HG03469 (cell line): ENCODE data around the gene C14orf93.
"Not testable (repeated sequence)": the region's sequence is repeated elsewhere in the genome, so short reads cannot be mapped to it uniquely, and the experiment has no call there.

ENCODE experiments used
- ATAC-seq: cut with Tn5 transposase; IDR thresholded peaks from one replicate; pipeline ENCODE4 v1.9.1; 2021; ENCODE audit warnings: mild to moderate bottlenecking, moderate library complexity, moderate number of reproducible peaks; ENCODE audit not compliant: unreplicated experiment

Gene C14orf93

DNA sequence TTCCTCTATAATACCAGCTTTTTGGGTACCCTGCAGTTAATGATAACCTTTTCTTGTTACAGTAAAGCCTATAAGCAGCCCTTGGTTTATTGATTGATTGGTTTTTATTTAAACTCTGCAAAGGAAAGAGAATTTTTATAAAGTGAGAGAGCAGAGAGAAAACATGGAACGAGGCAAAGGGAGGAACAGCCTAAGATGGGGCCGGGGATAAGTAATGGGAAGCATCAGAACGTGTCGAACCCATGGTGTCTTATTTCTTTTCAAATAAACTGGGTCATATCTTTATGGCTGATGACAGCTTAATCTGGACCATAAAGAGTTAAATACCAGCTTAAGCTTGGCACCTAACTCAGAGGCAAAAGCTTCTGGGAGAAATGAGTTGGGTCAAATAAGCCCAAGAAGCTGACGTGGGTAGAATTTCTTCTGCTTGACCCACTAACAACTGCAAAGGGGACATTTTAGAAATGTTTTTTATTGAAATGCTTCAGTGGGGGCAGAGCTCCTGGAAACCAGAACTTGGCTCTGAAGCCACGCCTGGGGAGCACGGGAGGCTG is 12.0 kb upstream of the C14orf93 start:
- ATAC-seq: no peak

DNA sequence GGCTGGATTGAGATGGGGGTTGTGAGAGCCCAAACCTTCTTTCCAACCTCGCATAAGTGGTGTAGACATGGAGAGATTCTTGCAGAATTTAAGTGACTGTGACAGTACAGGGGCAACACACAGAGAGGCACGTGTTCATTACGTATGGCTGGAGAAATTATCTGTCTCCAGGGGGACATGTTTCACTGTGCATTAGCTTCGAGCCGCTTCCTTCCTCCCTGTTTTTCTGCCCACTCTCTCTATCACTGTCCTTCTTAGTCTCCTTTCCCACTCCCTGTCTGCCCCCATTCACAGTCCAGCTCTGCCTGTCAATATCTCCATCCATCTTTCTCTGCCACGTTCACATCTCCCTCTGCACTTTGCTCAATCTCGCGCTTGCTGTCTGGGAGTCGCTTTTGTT is 11.5 kb upstream of the C14orf93 start:
- ATAC-seq: no peak

DNA sequence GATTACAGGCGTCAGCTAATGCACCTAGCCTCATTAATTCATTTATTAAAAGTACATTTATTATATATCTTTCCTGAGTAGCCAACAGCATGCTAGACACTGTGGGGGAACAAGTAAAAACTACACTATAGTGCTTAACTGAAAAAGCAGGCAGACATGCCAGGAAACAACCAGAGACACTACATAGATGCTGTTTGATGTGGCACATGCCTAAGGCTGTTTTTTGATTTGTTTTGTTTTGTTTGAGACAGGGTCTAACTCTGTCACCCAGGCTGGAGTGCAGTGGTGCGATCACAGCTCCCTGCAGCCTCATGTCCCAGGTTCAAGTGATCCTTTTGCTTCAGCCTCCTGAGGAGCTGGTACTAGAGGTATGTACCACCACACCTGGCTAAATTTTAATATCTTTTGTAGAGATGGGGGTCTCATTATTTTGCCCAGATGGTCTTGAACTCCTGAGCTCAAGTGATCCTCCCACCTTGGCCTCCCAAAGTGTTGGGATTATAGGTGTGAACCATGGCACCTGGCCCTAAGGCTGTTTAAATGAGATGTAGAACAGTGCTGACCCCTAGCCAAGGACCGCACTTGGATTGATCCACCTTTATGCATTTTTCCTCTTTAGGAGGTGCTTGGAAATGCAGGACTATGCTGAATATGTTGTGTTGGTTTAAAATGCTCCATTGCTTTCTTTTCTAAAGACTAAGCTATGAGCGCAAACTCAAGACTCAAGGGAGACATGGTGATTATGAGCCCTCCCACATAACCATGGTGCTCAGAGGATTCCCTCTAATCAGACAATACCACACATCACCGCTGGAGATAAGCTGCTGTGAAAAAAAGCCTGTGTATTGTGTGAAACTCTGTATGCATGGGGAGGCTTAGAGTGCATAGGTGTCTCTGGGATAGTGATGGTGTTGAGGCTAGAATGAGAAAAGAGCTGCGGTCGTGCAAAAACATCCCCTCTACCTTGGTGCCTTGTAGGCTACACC is 10.5 kb upstream of the C14orf93 start:
- ATAC-seq: no peak

DNA sequence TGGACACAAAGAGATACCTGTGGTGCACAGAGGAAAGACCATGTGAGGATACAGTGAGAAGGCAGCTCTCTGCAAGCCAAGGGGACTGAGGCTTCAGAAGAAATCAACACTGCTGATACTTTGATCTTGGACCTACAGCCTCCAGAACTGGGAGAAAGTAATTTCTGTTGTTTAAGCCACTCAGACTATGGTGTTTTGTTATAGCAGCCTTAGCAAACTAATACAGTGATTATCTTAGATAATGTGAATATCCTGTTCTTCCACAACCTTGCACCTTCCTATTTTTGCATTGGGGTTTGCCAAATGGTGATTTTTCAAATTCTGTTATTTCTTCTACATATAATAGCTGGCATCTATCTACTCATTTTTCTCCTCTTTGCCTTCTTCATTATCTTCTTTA is 8.2 kb upstream of the C14orf93 start:
- no peak for ATAC-seq

DNA sequence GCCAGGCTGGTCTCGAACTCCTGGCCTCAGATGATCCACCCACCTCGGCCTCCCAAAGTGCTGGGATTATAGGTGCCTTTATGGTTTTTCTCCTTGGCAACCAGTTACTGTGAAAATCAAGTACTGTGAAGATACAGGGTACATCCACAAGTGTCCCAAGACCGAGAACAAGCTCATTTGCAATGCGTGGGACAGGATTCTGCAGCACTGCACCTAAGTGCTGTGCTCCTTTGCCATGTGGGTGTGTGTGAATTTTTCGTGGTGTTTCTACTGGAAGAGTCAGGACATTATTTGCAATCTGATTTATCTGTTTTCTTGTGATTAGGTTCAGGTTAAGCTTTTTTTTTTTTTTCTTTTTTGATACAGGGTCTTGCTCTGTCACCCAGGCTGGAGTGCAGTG is 7.1 kb upstream of the C14orf93 start:
- ATAC-seq: no peak

DNA sequence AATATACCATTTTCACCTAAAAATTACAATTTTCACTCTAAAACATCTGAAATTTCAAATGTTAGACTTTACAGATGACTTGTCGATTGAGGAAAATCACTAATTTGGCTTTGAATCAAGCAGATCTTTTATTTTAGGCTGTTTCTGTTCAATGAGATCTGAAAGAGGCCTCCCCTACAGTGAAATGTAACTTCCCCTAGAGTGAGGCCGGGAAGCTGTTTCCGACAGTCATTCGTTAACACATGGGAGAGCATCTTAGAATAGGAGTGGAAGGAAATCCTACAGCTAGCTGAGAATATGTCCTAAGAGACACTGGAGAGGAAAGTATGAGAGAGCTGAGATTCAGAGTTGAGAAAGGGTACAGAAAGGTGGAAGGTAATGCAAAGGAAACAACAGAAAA is 5.7 kb upstream of the C14orf93 start:
- no peak for ATAC-seq

DNA sequence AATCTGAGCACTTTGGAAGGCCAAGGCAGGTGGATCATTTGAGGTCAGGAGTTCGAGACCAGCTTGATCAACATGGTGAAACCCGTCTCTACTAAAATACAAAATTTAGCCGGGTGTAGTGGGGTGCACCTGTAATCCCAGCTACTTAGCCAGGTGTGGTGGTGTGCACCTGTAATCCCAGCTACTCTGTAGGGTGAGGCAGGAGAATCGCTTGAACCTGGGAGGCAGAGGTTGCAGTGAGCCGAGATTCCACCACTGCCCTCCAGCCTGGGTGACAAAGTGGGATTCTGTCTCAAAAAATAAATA is 3.8 kb upstream of the C14orf93 start:
- not testable (repeated sequence) for ATAC-seq

DNA sequence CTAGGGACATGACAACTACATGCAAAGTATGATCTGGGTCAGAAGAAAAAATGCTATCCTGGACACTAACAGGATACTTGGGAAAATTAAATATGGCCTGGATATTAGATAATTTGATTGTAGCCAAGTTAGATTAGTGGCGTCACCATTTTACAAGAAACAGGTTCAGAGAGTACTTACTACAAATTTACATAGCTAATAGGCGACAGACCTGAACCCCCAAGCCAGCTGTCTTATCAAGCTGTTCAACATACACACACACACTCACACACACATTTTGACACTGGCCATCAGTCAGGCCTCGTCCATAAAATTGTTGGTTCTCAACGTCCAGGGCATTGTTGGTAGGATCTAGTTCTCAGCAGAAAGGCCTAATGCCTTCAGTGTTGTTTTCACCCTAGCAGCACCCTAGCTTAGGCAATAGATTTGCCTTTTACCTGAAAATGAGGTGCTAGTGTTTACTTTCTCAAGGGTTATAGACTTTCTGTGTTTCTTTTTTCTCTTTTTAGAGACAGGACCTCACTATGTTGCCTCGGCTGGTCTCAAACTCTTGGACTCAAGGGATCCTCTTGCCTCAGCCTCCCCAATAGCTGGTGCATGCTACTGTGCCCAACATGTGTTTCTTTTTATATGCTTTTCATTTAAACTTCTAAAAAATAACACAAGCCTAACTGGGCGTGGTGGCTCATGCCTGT is 3.3 kb upstream of the C14orf93 start:
- ATAC-seq: no peak

DNA sequence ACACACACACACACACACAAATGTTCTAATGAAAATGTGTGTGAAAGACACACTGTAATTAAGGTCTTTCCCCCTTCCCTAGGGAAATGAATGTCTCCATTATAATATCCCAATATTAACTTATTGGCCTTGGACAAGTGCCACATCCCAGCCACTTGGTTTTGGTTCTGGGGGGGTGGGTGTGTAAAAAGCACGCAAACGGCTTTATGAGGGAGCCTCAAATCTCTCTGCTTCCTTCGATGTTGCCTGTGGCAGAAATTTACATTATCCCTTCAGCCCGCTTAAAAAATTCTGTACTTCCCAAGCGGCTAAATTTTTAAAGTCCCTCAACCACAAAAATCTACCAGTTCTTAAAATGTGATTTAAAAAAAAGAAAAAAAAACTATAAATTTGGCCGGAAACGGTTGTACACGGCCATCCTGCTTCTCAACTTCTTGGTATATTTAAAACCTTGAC is 432 bp downstream of the C14orf93 start:
- no peak for ATAC-seq

DNA sequence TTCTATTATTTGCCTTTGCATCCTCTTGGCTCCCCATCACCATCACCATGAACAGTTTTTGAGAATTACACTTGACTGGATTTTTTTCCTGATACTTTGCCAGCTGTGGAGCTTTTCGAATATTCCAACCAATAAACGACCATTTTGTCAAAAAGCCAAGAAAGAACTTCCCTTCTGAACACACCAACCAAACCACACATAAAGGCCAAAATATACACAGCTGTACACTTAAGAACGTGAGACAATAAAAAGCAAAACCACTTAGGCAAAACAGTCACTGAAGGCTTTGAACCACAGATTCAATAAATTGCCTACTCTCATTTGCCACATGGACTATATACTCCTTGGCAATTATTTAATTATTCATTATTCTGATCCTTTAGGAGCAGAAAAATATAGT is 1.1 kb downstream of the C14orf93 start:
- ATAC-seq: no peak

DNA sequence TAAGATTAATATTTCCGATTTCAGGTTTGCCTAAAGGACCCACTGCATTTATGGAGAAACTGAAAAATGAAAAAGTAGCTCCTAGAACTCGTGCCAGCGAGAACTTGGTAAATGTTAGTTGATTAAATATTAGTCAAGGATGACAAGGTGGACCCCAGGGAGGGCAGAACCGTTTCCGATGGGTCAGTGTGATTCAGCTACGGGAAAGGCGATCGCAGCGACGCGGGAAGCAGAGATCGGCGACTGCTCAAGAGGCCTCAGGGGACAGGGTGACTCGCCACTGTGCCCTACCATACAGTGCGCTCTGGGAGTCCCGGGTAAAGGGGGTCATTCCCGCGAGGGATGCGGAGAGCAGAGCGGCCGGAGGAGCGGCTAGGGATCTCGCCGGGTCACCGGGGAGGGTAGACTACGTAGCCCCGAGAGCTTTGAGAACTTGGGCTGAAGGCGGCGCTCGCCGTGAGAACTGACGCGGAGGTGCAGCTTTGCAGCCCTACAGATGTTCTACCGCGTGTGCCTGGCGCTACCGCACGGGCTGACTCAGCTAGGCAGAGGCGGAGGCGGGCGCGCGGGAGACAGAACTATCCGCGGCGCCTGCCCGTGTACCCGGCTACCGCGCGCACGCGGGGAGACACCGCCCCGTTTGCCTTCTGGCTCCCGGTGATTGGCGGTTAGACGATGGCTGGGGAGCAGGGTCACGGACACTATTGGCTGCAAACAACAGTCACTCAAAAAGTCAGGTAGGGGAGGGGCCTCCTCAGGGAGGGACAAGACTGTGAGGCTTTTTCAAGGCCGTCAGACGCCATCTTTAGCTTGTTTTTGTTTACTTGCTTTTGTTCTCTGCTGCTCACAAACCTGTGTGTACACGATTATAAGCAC is 3.2 kb downstream of the C14orf93 start:
- peak; percentile 85 for ATAC-seq

DNA sequence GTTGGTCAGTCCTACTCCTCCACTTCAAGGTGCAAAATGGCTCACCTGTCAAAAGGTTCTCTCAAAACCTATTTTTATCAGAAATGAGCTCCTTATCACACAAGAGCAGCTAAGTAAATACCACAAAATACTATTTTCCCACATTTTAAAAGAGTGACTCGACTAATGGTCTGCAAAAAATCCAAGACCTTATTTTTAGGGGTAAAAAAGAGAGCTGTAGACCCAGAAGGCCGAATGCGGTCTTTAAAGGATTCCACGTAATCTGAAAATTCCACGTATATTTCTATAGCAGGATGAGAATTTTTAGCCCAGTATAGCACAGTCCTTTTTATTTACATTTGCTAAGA is 3.8 kb downstream of the C14orf93 start:
- no peak for ATAC-seq

DNA sequence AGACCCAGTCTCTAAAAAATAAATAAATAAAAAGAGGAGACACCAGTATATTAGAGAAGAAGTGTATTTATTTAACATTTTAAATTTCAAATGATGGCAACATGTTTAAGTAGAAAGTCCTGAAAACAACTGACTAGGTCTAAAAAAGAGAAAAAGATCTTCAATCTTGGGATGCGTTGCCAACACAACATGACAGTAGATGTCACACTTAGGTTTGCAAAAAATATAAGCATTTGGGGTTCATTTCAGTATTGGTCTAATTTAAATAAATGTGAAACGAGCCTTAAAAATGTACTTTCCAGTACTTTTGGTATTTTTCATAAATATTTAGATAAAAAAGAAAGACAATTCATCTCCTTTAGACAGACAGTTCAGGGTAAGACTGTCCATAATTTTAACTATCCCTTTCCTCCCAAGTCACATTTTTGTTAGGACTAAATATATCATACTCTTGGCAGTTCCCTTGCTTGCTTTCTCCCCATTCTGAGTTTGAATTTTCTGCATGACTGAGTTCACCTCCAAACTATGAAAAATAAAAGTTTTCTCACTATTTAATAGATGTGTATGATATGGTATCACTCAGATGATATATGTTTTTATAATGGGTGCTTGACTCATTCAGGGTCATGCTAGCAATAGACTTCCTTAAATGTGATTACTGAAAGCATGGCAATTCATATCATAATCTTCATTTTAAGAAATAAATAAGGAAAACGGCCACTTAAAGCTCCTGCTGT is 4.3 kb downstream of the C14orf93 start:
- no peak for ATAC-seq

DNA sequence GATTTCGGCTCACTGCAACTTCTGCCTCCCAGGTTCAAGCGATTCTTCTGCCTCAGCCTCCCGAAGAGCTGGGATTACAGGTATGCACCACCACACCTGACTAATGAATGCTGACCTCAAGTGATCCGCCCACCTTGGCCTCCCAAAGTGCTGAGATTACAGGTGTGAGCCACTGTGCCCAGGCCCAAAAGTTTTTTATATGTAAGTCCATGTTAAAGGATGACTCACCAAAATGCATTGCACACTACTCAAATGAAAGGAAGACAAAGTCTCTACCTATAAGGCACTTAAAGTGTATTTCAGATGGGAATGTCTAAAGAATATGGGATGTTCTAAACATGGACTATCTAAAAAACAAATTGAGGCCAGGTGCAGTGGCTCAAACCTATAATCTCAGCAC is 5.7 kb downstream of the C14orf93 start:
- ATAC-seq: not testable (repeated sequence)

DNA sequence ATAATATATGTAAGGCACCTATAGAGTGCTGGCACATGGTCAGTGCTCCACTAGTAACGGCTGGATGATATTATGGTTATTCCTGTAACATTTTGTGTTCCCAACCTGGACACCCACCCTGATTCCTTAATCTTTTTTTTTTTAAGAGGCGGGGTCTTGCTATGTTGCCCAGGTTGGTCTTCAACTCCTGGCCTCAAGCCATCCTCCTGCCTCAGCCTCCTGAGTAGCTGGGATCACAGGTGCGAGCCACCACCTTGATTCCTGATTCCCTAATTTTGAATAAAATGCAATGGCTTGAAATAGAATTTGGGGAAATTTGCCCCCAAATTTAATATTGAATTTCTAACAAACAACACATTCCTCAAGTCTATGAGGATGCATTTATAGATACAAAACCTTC is 7.4 kb downstream of the C14orf93 start:
- ATAC-seq: no peak

DNA sequence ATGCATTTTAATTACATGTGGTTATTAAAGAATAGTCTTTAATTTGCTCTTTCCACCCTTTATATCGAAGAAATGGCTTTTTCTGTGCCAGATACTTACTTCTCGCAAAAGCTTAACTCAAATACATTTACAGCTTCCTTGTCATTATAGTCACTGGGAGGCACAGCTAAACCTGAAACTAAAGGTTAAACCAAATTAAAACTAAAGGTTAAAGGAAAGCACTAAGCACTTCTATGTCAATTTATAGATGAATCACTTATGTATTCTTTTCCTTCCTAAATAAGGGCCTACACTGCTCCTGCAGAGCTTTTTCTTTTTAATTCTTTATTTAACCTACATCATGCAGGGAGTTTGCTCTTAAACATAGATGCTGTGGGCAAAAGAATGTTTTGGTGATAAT is 9.1 kb downstream of the C14orf93 start:
- no peak for ATAC-seq

DNA sequence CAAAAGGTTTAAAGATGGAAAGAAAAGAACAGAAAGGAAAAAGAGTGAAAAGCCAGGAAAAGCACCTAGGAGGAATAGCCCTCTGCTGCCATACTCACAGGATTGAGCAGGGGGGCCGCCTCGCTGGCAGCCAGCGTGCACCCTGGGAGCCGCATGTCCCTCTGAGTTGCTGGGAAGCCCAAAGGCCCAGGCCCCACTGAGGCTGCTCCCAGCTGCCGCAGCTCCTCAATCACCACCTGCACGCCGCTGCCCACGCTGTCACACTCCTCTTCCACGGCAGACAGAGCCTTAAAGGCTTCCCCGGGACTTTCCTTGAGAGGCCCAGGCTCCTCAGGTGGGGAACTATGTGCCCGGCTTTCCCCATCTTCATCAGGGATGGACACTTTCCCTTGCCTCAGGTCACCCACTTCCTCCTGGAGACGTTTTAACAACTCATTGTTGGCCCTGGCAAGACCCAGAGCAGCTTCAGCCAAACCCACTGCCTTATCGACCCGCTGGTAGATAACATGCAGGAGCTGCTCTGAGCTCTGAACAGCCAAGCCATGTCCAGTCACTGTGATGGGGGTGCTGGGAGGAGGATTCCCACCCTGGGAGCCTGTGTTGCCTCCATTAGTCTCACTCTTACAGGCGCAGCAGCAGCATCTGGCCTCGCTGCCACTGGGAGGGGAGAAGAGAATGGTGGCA is 11.5 kb downstream of the C14orf93 start:
- no peak for ATAC-seq

DNA sequence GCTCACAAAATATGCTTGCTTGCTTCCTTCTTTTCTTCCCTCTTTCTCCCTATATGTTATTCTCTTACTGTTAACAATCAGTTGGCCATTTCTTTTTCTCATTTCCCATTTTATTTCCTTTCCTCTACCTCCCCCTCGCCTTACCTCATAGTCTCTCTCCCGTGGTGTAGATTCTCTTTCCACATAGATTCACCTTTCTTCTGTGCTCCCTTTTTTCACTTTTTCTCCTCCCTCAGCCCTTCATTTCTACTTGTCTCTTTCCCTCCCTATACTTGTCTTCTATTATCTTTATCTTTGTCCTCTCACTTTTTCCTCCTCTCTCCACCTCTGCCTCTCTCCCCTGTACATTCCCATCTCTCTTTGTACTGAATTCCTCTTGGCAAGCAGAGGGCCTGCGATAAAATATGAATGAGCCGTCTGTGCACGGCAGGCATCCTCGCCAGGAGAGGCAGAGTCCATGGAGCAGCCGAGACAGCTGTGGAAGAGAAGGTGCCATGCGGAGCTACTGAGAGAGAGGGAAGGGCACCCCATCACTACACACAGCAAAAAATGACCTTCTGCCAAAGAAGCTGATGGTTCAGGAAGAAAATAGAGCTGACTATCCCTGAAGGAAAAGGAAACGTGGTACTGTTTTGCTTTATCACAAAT is 12.1 kb downstream of the C14orf93 start:
- no peak for ATAC-seq
